Measurements from ENCODE around the gene DUSP14. TPM values are rescaled to one million over a fixed set of nuclear protein-coding genes. Genes with fewer than 3 reads are reported as not detected.

DUSP14 gene
- total RNA-seq, 1 donor from 2014 or later, result 4.3 TPM

DNA sequence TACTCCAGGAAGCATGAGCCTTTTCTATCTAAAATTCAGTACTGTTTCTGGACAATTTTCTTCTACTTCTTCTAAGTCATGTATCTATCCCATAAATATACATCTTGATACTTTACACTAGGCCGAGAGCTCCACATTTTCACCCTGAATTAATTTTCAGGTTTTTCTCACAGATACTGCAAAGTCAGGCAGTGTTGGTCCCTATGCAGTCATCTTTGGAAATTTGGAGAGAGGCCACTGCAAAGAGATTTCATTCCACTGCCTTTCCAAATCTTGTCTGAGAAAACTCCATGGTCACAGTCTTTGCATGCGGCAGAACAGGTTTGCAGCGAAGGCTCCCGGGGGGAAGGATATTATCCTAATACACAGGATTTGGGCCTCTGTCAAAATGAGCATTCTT lies 28.2 kb downstream of the DUSP14 start:
- ChIA-PET POLR2A (no interaction called here), CTCF (no interaction called here)
- no peaks in the 10 kb centered on the region for H3K27me3 Mint-ChIP-seq
- no peak for DNase-seq
- no peak overlapping the region for H3K4me3 Mint-ChIP-seq
- no peak for ATAC-seq (ENCODE audit: low read depth)
- no peaks in the 10 kb centered on the region for H3K4me1 Mint-ChIP-seq
- H3K36me3 Mint-ChIP-seq (ENCODE audit: low read depth), result peaks cover 76% of the 10 kb centered on the region
- intact Hi-C loops (cut with micrococcal nuclease), result no loop called here
- H3K9me3 Mint-ChIP-seq, result no peaks in the 10 kb centered on the region
- no peak overlapping the region for H3K27ac Mint-ChIP-seq
- TF ChIP-seq, protein P1, sequence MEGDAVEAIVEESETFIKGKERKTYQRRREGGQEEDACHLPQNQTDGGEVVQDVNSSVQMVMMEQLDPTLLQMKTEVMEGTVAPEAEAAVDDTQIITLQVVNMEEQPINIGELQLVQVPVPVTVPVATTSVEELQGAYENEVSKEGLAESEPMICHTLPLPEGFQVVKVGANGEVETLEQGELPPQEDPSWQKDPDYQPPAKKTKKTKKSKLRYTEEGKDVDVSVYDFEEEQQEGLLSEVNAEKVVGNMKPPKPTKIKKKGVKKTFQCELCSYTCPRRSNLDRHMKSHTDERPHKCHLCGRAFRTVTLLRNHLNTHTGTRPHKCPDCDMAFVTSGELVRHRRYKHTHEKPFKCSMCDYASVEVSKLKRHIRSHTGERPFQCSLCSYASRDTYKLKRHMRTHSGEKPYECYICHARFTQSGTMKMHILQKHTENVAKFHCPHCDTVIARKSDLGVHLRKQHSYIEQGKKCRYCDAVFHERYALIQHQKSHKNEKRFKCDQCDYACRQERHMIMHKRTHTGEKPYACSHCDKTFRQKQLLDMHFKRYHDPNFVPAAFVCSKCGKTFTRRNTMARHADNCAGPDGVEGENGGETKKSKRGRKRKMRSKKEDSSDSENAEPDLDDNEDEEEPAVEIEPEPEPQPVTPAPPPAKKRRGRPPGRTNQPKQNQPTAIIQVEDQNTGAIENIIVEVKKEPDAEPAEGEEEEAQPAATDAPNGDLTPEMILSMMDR (IDR thresholded peaks at IDR 0.05), result no peak

DNA sequence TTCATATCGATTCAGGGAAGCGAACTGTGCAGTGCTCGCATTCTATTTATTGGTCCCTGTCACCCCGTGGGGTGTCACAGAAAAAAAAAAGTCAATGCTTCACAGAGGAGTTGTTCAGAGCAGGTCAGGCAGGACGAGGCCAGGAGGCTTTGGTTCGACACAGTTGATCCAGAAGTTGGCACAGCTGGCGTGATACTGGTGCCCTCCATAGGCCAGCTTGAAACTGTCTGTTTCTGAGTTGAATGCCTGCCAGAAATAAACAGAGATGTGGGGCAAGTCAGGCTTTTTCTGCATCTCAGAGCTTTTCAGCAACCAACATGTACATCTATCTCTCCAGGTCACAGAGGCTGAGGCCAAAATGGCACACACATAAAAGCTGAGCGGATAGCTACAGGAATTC lies 29.1 kb downstream of the DUSP14 start:
- ATAC-seq (ENCODE audit: low read depth), result no peak

DNA sequence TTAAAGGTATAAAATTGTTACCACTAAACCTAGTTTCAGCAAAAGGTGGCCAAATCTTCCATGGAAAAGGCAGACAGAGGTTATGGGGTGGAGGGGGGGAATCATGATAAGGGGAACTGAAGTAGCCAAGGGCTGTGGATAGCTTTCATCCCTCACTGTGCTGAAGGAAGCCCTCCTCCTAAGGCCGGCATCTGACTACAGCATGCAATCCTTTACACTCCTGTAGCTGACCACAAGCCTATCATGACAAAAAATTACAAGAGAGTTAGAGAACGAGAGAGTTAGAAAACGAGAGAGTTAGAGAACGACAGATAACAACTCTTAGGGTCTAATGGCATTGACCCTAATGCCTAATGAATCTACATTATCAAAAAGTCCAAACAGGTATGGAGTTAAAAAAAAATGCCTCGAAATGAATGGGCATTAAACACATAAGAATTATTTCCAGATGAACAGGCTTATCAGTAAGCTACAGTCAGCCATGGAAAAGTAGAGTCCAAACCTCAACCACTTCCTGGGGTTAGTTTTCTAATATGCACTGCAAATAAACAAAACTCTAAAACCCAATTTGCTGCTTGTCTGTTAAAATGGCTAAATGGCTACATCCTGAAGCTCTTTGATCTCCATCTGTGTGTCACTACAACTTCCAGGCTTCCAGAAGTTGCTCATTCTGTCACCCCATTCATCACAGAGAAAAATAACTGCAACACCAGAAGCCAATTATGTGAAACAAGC lies 29.7 kb downstream of the DUSP14 start:
- H3K9me3 Mint-ChIP-seq, result no peaks in the 10 kb centered on the region
- no peak overlapping the region for H3K27ac Mint-ChIP-seq
- no peaks in the 10 kb centered on the region for H3K4me1 Mint-ChIP-seq
- intact Hi-C loops (cut with micrococcal nuclease), result no loop called here
- peaks cover 79% of the 10 kb centered on the region for H3K36me3 Mint-ChIP-seq (ENCODE audit: low read depth)
- no peak for DNase-seq
- TF ChIP-seq, protein P1 (IDR thresholded peaks at IDR 0.05), result no peak
- no peak overlapping the region for H3K4me3 Mint-ChIP-seq
- ChIA-PET POLR2A (no interaction called here), CTCF (no interaction called here)
- no peak for ATAC-seq (ENCODE audit: low read depth)
- no peaks in the 10 kb centered on the region for H3K27me3 Mint-ChIP-seq

More for the DNA sequence above, 29.1 kb downstream of the DUSP14 start:
- Mint-ChIP-seq H3K36me3 (ENCODE audit: low read depth) (peaks cover 76% of the 10 kb centered on the region), H3K27me3 (no peaks in the 10 kb centered on the region), H3K9me3 (no peaks in the 10 kb centered on the region), H3K4me1 (no peaks in the 10 kb centered on the region), H3K27ac (no peak overlapping the region), H3K4me3 (no peak overlapping the region)
- CTCF ChIA-PET, result no interaction called here
- no peak for DNase-seq
- POLR2A ChIA-PET, result no interaction called here
- intact Hi-C loops (cut with micrococcal nuclease), result no loop called here
- TF ChIP-seq, protein P1 (IDR thresholded peaks at IDR 0.05), result no peak

DNA sequence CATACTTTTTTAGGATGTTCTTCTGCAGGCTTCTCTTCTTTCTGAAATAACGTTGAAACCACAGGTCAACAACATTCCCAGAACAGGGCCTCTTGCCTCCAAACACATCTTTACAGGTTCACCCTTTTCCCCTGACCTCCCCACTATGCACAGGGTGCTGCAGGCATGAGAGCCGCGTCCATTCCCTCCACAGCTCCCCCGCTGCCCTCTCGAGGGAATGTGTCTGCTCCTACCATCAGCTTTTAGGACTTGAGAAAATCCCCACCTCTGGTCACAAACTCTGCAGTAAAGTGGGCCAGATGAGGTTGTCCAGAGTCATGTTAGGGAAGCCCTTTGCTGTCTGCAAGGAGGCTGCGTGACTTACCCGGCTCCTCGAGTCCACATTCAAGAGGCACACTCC lies 30.5 kb downstream of the DUSP14 start:
- TF ChIP-seq, protein P1 (IDR thresholded peaks at IDR 0.05), result no peak
- H3K4me3 Mint-ChIP-seq, result no peak overlapping the region
- ChIA-PET CTCF (no interaction called here), POLR2A (no interaction called here)
- H3K9me3 Mint-ChIP-seq, result no peaks in the 10 kb centered on the region
- no peaks in the 10 kb centered on the region for H3K27me3 Mint-ChIP-seq
- DNase-seq, result no peak
- H3K27ac Mint-ChIP-seq, result no peak overlapping the region
- intact Hi-C loops (cut with micrococcal nuclease), result no loop called here
- no peaks in the 10 kb centered on the region for H3K4me1 Mint-ChIP-seq
- ATAC-seq (ENCODE audit: low read depth), result no peak
- H3K36me3 Mint-ChIP-seq (ENCODE audit: low read depth), result peaks cover 77% of the 10 kb centered on the region

DNA sequence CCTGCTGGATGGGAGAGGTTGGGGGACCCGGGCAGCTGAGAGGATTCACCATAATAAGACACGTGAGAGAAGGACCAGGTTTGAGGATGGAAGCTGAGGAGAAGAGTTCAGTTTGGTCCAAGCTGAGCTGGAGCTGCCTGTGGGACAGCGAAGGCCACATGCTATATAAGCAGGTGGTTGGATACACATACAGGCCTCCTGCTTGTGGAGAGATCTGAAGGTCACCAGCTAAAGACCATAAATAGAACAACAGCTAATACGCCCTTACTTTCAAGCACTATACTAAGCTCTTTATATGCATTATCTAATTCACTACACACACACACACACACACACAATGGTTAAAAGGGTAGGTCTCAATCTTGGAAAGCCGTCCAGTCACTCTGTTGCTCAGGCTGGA lies 32.1 kb downstream of the DUSP14 start:
- ChIA-PET POLR2A (no interaction called here), CTCF (interaction anchor here (0.9 kb wide), 1 partner anchor 148 kb away, joined by 3 read pairs; no protein-coding TSS in a partner anchor)
- DNase-seq (no peak), ATAC-seq (ENCODE audit: low read depth) (no peak)
- TF ChIP-seq, protein P1 (IDR thresholded peaks at IDR 0.05), result no peak
- H3K27me3 Mint-ChIP-seq, result no peaks in the 10 kb centered on the region
- no peaks in the 10 kb centered on the region for H3K4me1 Mint-ChIP-seq
- H3K9me3 Mint-ChIP-seq, result no peaks in the 10 kb centered on the region
- H3K36me3 Mint-ChIP-seq (ENCODE audit: low read depth), result peaks cover 79% of the 10 kb centered on the region
- no peak overlapping the region for H3K4me3 Mint-ChIP-seq
- intact Hi-C loops (cut with micrococcal nuclease), result no loop called here
- no peak overlapping the region for H3K27ac Mint-ChIP-seq
